ENCODE data around the gene INTS2. TPM values are rescaled to one million over a fixed set of nuclear protein-coding genes. Genes with fewer than 3 reads are reported as not detected.

Gene INTS2
- total RNA-seq, 4 donors from 2014 or later, result 7.4 to 38.4 (median 15.9) TPM

DNA sequence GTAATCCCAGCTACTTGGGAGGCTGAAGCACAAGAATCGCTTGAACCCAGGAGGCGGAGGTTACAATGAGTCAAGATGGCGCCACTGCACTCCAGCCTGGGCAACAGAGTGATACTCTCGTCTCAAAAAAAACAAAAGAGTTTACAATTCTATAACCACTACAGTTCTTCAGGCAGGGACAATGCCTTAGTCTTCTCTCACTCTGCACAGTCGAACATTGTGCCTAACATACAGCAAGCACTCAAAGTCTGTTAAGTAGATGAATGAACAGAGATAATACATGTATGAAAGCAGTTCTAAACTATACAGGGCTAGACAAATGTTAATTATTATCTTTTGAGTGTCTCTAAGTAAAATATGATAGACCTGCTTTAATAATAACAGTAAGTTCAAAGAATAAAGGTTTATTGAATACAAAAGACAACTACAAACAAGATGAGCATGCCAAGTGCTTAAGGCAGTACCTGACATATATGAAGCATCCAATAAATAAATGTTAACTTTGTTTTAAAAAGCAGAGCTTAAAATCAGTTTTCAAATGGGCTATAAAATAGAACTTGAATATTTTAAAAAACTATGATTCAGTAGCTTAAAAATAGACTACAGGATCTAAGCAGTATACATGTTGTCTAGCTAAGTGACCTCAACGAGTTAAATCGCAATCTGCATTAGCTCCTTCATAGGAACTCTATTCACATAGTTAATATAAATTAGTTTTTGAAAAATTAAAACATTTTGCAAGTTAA lies 19.3 kb downstream of the INTS2 start:
- Histone ChIP-seq H3K4me3 (no peak overlapping the region), H3K9me3 (no peaks in the 10 kb centered on the region), H3K4me1 (no peaks in the 10 kb centered on the region), H3K27me3 (no peaks in the 10 kb centered on the region), H3K36me3 (no peaks in the 10 kb centered on the region), H3K27ac (no peak overlapping the region)
- TF ChIP-seq CTCF (IDR thresholded peaks at IDR 0.05) (no peak), POLR2A (IDR thresholded peaks at IDR 0.05) (no peak)
- intact Hi-C loops (cut with DNase I; ENCODE audit: low total_unique reads), result no loop called here
- no peak for DNase-seq

- no peaks in the 10 kb centered on the region for H3K36me3 ChIP-seq
- TF ChIP-seq CTCF (IDR thresholded peaks at IDR 0.05) (no peak), POLR2A (IDR thresholded peaks at IDR 0.05) (no peak)
- DNase-seq, result no peak
- no peaks in the 10 kb centered on the region for H3K27me3 ChIP-seq
- H3K4me3 ChIP-seq, result no peak overlapping the region
- no peaks in the 10 kb centered on the region for H3K9me3 ChIP-seq
- H3K4me1 ChIP-seq, result no peaks in the 10 kb centered on the region
- no peak overlapping the region for H3K27ac ChIP-seq
- intact Hi-C loops (cut with DNase I; ENCODE audit: low total_unique reads), result no loop called here
Measured at GRCh38 chr17:61907361-61907760, 20.4 kb downstream of the INTS2 start.

GRCh38 chr17:61904094-61904710 lies 23.6 kb downstream of the INTS2 start:
- H3K36me3 ChIP-seq, result no peaks in the 10 kb centered on the region
- no peak overlapping the region for H3K27ac ChIP-seq
- H3K4me3 ChIP-seq, result no peak overlapping the region
- H3K4me1 ChIP-seq, result no peaks in the 10 kb centered on the region
- DNase-seq, result no peak
- TF ChIP-seq CTCF (IDR thresholded peaks at IDR 0.05) (no peak), POLR2A (IDR thresholded peaks at IDR 0.05) (no peak)
- no peaks in the 10 kb centered on the region for H3K9me3 ChIP-seq
- no peaks in the 10 kb centered on the region for H3K27me3 ChIP-seq
- intact Hi-C loops (cut with DNase I; ENCODE audit: low total_unique reads), result no loop called here

GRCh38 chr17:61903251-61903650 lies 24.5 kb downstream of the INTS2 start:
- no peak for TF ChIP-seq POLR2A (IDR thresholded peaks at IDR 0.05)
- Histone ChIP-seq H3K27me3 (no peaks in the 10 kb centered on the region), H3K36me3 (no peaks in the 10 kb centered on the region), H3K4me1 (no peaks in the 10 kb centered on the region), H3K27ac (no peak overlapping the region), H3K4me3 (no peak overlapping the region), H3K9me3 (no peaks in the 10 kb centered on the region)
- no peak for DNase-seq
- intact Hi-C loops (cut with DNase I; ENCODE audit: low total_unique reads), result no loop called here

DNA sequence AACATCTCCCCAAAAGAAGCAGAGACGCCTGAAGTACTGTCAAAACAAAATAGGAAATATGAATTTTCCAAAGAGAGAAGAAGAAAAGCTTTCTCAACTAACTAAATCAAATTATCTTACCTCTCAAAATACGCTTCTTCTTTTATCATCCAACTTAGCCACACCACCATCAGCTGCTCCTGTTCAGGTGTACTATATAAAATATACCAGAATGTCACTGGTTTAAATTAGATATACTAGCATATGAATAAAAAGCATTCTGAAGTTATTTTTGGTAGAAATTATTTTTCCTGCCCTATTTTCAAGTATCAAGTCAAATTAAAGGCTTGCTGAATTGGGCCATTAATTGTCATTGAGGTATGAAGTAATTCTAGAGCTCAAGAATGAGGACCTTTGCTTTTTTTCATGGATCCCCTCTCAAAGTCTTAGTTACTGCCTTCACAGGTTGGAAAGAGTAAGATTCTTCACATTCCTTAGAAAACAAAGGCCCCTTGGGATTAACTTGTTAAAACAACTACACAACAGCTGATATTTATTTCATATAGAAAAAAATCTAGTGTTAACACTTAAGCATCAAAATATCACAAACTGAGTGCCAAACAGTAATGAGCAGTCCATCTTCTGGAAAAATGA lies 30.1 kb downstream of the INTS2 start:
- no peak for DNase-seq
- no peaks in the 10 kb centered on the region for H3K27me3 ChIP-seq
- no peaks in the 10 kb centered on the region for H3K36me3 ChIP-seq
- no peaks in the 10 kb centered on the region for H3K4me1 ChIP-seq
- intact Hi-C loops (cut with DNase I; ENCODE audit: low total_unique reads), result no loop called here
- TF ChIP-seq POLR2A (IDR thresholded peaks at IDR 0.05) (no peak), CTCF (IDR thresholded peaks at IDR 0.05) (no peak)
- H3K27ac ChIP-seq, result no peak overlapping the region
- H3K9me3 ChIP-seq, result no peaks in the 10 kb centered on the region
- H3K4me3 ChIP-seq, result no peak overlapping the region
